Ishikawa (cell line): ENCODE results near the gene SENP5.

Experiments used
- CEBPB ChIP-seq: IDR thresholded peaks from 2 replicates; pipeline ENCODE4 v1.6.1; 2012
- CREB1 ChIP-seq: IDR thresholded peaks from 2 replicates; pipeline ENCODE4 v1.6.1; 2012; ENCODE audit warnings: low read depth
- EGR1 ChIP-seq: IDR thresholded peaks from 2 replicates; pipeline ENCODE4 v1.6.1; 2012
- EP300 ChIP-seq: IDR thresholded peaks from 2 replicates; pipeline ENCODE4 v1.6.1; 2012; ENCODE audit warnings: borderline replicate concordance
- MAX ChIP-seq: IDR thresholded peaks from 2 replicates; pipeline ENCODE4 v1.6.1; 2012
- NFIC ChIP-seq: IDR thresholded peaks from 2 replicates; pipeline ENCODE4 v1.6.1; 2012
- TAF1 ChIP-seq: IDR thresholded peaks from 2 replicates; pipeline ENCODE4 v1.6.1; 2012; ENCODE audit warnings: low read depth, mild to moderate bottlenecking
- TCF12 ChIP-seq: IDR thresholded peaks from 2 replicates; pipeline ENCODE4 v1.6.1; 2012; ENCODE audit warnings: low read depth
- YY1 ChIP-seq: IDR thresholded peaks from 2 replicates; pipeline ENCODE4 v1.6.1; 2012; ENCODE audit warnings: low read depth
- TF ChIP-seq, protein P1 (sequence below): IDR thresholded peaks from 2 replicates; pipeline ENCODE4 v1.6.1; 2012; ENCODE audit warnings: low read depth, mild to moderate bottlenecking

- TF ChIP-seq, protein P1, sequence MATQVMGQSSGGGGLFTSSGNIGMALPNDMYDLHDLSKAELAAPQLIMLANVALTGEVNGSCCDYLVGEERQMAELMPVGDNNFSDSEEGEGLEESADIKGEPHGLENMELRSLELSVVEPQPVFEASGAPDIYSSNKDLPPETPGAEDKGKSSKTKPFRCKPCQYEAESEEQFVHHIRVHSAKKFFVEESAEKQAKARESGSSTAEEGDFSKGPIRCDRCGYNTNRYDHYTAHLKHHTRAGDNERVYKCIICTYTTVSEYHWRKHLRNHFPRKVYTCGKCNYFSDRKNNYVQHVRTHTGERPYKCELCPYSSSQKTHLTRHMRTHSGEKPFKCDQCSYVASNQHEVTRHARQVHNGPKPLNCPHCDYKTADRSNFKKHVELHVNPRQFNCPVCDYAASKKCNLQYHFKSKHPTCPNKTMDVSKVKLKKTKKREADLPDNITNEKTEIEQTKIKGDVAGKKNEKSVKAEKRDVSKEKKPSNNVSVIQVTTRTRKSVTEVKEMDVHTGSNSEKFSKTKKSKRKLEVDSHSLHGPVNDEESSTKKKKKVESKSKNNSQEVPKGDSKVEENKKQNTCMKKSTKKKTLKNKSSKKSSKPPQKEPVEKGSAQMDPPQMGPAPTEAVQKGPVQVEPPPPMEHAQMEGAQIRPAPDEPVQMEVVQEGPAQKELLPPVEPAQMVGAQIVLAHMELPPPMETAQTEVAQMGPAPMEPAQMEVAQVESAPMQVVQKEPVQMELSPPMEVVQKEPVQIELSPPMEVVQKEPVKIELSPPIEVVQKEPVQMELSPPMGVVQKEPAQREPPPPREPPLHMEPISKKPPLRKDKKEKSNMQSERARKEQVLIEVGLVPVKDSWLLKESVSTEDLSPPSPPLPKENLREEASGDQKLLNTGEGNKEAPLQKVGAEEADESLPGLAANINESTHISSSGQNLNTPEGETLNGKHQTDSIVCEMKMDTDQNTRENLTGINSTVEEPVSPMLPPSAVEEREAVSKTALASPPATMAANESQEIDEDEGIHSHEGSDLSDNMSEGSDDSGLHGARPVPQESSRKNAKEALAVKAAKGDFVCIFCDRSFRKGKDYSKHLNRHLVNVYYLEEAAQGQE: no peak
- TF ChIP-seq CEBPB (no peak), EP300 (no peak), EGR1 (no peak), TAF1 (no peak), CREB1 (no peak), YY1 (no peak), MAX (no peak), TCF12 (no peak), NFIC (no peak)
Observed at GRCh38 chr3:196948442-196949284, 80.9 kb downstream of the SENP5 start.
